ENCODE data around the gene PPM1M. TPM values are rescaled to one million over a fixed set of nuclear protein-coding genes. Genes with fewer than 3 reads are reported as not detected.
A peak's percentile ranks its signal among the peaks of the same experiment; 100 is the strongest.
"Not testable (repeated sequence)": the region's sequence is repeated elsewhere in the genome, so short reads cannot be mapped to it uniquely, and the experiment has no call there.

Gene PPM1M
- total RNA-seq, 1 donor from 2014 or later, result 8.0 TPM

GRCh38 chr3:52280050-52280461 lies 34.5 kb downstream of the PPM1M start:
- DNase-seq (ENCODE audit: extremely low spot score, unreplicated experiment), result no peak

GRCh38 chr3:52281981-52282801 lies 36.6 kb downstream of the PPM1M start:
- Mint-ChIP-seq H3K4me1 (ENCODE audit: unreplicated experiment) (peaks cover 24% of the 10 kb centered on the region), H3K27me3 (no peaks in the 10 kb centered on the region), H3K36me3 (peaks cover 5% of the 10 kb centered on the region), H3K4me3 (no peak overlapping the region), H3K27ac (peak overlapping the region; percentile 51), H3K9me3 (no peaks in the 10 kb centered on the region)
- no peak for TF ChIP-seq CTCF (conservative IDR thresholded peaks at IDR 0.05)
- DNase-seq (ENCODE audit: extremely low spot score, unreplicated experiment), result no peak

More at GRCh38 chr3:52280050-52280461, 34.5 kb downstream of the PPM1M start:
- H3K4me3 Mint-ChIP-seq, result peak overlapping the region; percentile 98
- TF ChIP-seq CTCF (conservative IDR thresholded peaks at IDR 0.05), result no peak
- H3K27ac Mint-ChIP-seq, result peak overlapping the region; percentile 98
- H3K9me3 Mint-ChIP-seq, result no peaks in the 10 kb centered on the region
- H3K27me3 Mint-ChIP-seq, result no peaks in the 10 kb centered on the region
- peaks cover 13% of the 10 kb centered on the region for H3K36me3 Mint-ChIP-seq
- peaks cover 24% of the 10 kb centered on the region for H3K4me1 Mint-ChIP-seq (ENCODE audit: unreplicated experiment)

- Mint-ChIP-seq H3K4me1 (ENCODE audit: unreplicated experiment) (peaks cover 24% of the 10 kb centered on the region), H3K36me3 (no peaks in the 10 kb centered on the region), H3K4me3 (peak overlapping the region; percentile 20), H3K27ac (peak overlapping the region; percentile 82), H3K9me3 (no peaks in the 10 kb centered on the region), H3K27me3 (no peaks in the 10 kb centered on the region)
- TF ChIP-seq CTCF (conservative IDR thresholded peaks at IDR 0.05), result no peak
- DNase-seq (ENCODE audit: extremely low spot score, unreplicated experiment), result no peak
These were observed 37.7 kb downstream of the PPM1M start for GRCh38 chr3:52283306-52283705.

GRCh38 chr3:52284051-52284450 lies 38.5 kb downstream of the PPM1M start:
- H3K36me3 Mint-ChIP-seq; H3K9me3 Mint-ChIP-seq; DNase-seq (ENCODE audit: extremely low spot score, unreplicated experiment); H3K27ac Mint-ChIP-seq; H3K4me3 Mint-ChIP-seq; H3K27me3 Mint-ChIP-seq: not testable (repeated sequence)
- peaks cover 30% of the 10 kb centered on the region for H3K4me1 Mint-ChIP-seq (ENCODE audit: unreplicated experiment)

- Mint-ChIP-seq H3K4me1 (ENCODE audit: unreplicated experiment) (peaks cover 23% of the 10 kb centered on the region), H3K27ac (peak overlapping the region; percentile 100), H3K9me3 (no peaks in the 10 kb centered on the region), H3K4me3 (peak overlapping the region; percentile 100), H3K27me3 (no peaks in the 10 kb centered on the region), H3K36me3 (no peaks in the 10 kb centered on the region)
- DNase-seq (ENCODE audit: extremely low spot score, unreplicated experiment), result no peak
- no peak for TF ChIP-seq CTCF (conservative IDR thresholded peaks at IDR 0.05)
These were observed 41.2 kb downstream of the PPM1M start for GRCh38 chr3:52286777-52287110.

- Mint-ChIP-seq H3K4me1 (ENCODE audit: unreplicated experiment) (peaks cover 23% of the 10 kb centered on the region), H3K27me3 (no peaks in the 10 kb centered on the region), H3K36me3 (no peaks in the 10 kb centered on the region), H3K9me3 (no peaks in the 10 kb centered on the region), H3K27ac (peak overlapping the region; percentile 100), H3K4me3 (peak overlapping the region; percentile 100)
- TF ChIP-seq CTCF (conservative IDR thresholded peaks at IDR 0.05), result no peak
- no peak for DNase-seq (ENCODE audit: extremely low spot score, unreplicated experiment)
These were observed 43.1 kb downstream of the PPM1M start for GRCh38 chr3:52288674-52289073.
